Measurements from ENCODE around the gene SORCS2.

SORCS2 gene

GRCh38 chr4:7298619-7299009 lies 106.3 kb downstream of the SORCS2 start:
- DNase-seq (ENCODE audit: low read depth) = no peak
- no peak overlapping the region for H3K4me3 ChIP-seq (ENCODE audit: low read length)
- no peak for TF ChIP-seq CTCF (conservative IDR thresholded peaks at IDR 0.05; ENCODE audit: low read length)

GRCh38 chr4:7299010-7299907 lies 106.9 kb downstream of the SORCS2 start:
- DNase-seq (ENCODE audit: low read depth) = no peak
- no peak overlapping the region for H3K4me3 ChIP-seq (ENCODE audit: low read length)
- no peak for TF ChIP-seq CTCF (conservative IDR thresholded peaks at IDR 0.05; ENCODE audit: low read length)

GRCh38 chr4:7299908-7300710 lies 107.8 kb downstream of the SORCS2 start:
- DNase-seq (ENCODE audit: low read depth) = no peak
- no peak for TF ChIP-seq CTCF (conservative IDR thresholded peaks at IDR 0.05; ENCODE audit: low read length)
- H3K4me3 ChIP-seq (ENCODE audit: low read length) = no peak overlapping the region

- no peak for TF ChIP-seq CTCF (conservative IDR thresholded peaks at IDR 0.05; ENCODE audit: low read length)
- H3K4me3 ChIP-seq (ENCODE audit: low read length) = no peak overlapping the region
- DNase-seq (ENCODE audit: low read depth) = no peak
These were observed 108.4 kb downstream of the SORCS2 start for GRCh38 chr4:7300711-7301095.

GRCh38 chr4:7301126-7301785 lies 108.9 kb downstream of the SORCS2 start:
- no peak for DNase-seq (ENCODE audit: low read depth)
- no peak overlapping the region for H3K4me3 ChIP-seq (ENCODE audit: low read length)
- no peak for TF ChIP-seq CTCF (conservative IDR thresholded peaks at IDR 0.05; ENCODE audit: low read length)

- TF ChIP-seq CTCF (conservative IDR thresholded peaks at IDR 0.05; ENCODE audit: low read length) = no peak
- H3K4me3 ChIP-seq (ENCODE audit: low read length) = no peak overlapping the region
- no peak for DNase-seq (ENCODE audit: low read depth)
These were observed 109.7 kb downstream of the SORCS2 start for GRCh38 chr4:7301846-7302630.

Measured in AG10803 (cell line).